Activated CD4-positive, alpha-beta T cell treated with anti-CD3 and anti-CD28 coated beads, Interleukin-2, amount 50 U/mL, for 1 hour (primary cell): ENCODE measurements around the gene SLC34A2.

Source experiments
- DNase-seq: peaks from one replicate; pipeline ENCODE4 v3.0.0-alpha.2; 2020

SLC34A2 gene

GRCh38 chr4:25663781-25664180 is 8.1 kb downstream of the SLC34A2 start:
- no peak for DNase-seq

GRCh38 chr4:25666031-25666630 is 10.5 kb downstream of the SLC34A2 start:
- no peak for DNase-seq

GRCh38 chr4:25667931-25668557 is 12.4 kb downstream of the SLC34A2 start:
- no peak for DNase-seq

GRCh38 chr4:25670991-25671390 is 15.3 kb downstream of the SLC34A2 start:
- DNase-seq, result no peak

- DNase-seq, result no peak
Observed at GRCh38 chr4:25672756-25673155, 17.1 kb downstream of the SLC34A2 start.

GRCh38 chr4:25674386-25674785 is 18.7 kb downstream of the SLC34A2 start:
- DNase-seq, result no peak

- DNase-seq, result no peak
Observed at GRCh38 chr4:25676221-25676620, 20.6 kb downstream of the SLC34A2 start.

- DNase-seq, result no peak
Observed at GRCh38 chr4:25677157-25677556, 21.5 kb downstream of the SLC34A2 start.

GRCh38 chr4:25677943-25678342 is 22.3 kb downstream of the SLC34A2 start:
- no peak for DNase-seq

GRCh38 chr4:25687773-25688172 is 32.1 kb downstream of the SLC34A2 start:
- no peak for DNase-seq

GRCh38 chr4:25694466-25694865 is 38.8 kb downstream of the SLC34A2 start:
- no peak for DNase-seq

- no peak for DNase-seq
Observed at GRCh38 chr4:25696409-25696808, 40.8 kb downstream of the SLC34A2 start.

GRCh38 chr4:25697516-25697915 is 41.9 kb downstream of the SLC34A2 start:
- no peak for DNase-seq

- no peak for DNase-seq
Observed at GRCh38 chr4:25700661-25701060, 45.0 kb downstream of the SLC34A2 start.

- no peak for DNase-seq
Observed at GRCh38 chr4:25702848-25703247, 47.2 kb downstream of the SLC34A2 start.

GRCh38 chr4:25703731-25704388 is 48.2 kb downstream of the SLC34A2 start:
- DNase-seq, result no peak

GRCh38 chr4:25704516-25704915 is 48.9 kb downstream of the SLC34A2 start:
- DNase-seq, result no peak

- DNase-seq, result no peak
Observed at GRCh38 chr4:25710637-25711036, 55.0 kb downstream of the SLC34A2 start.

GRCh38 chr4:25712611-25713010 is 57.0 kb downstream of the SLC34A2 start:
- no peak for DNase-seq

GRCh38 chr4:25713812-25714211 is 58.2 kb downstream of the SLC34A2 start:
- DNase-seq, result no peak

GRCh38 chr4:25722964-25723363 is 67.3 kb downstream of the SLC34A2 start:
- DNase-seq, result no peak

GRCh38 chr4:25723409-25723808 is 67.8 kb downstream of the SLC34A2 start:
- DNase-seq, result no peak

GRCh38 chr4:25725870-25726269 is 70.2 kb downstream of the SLC34A2 start:
- DNase-seq, result no peak

GRCh38 chr4:25727711-25728493 is 72.3 kb downstream of the SLC34A2 start:
- no peak for DNase-seq
